ENCODE results near the gene POU2F1.

GRCh38 chr1:167274061-167274460, 53.4 kb downstream of the POU2F1 start:
- TF ChIP-seq ZNF302 (CRISPR knock-in tag; IDR thresholded peaks at IDR 0.05) (no peak), CTCF (IDR thresholded peaks at IDR 0.05) (no peak), POLR2A (IDR thresholded peaks at IDR 0.05; ENCODE audit: low read length) (no peak), CBX8 (IDR thresholded peaks at IDR 0.05) (no peak), RCOR1 (IDR thresholded peaks at IDR 0.05; ENCODE audit: low read depth, low read length) (no peak), REST (IDR thresholded peaks at IDR 0.05) (no peak), BCL3 (IDR thresholded peaks at IDR 0.05) (no peak), RAD21 (conservative IDR thresholded peaks at IDR 0.05 in 1 of 2, IDR thresholded peaks at IDR 0.05 in 1 of 2) (no peak), CHD2 (IDR thresholded peaks at IDR 0.05; ENCODE audit: low read length, partially characterized antibody) (no peak), SMC3 (IDR thresholded peaks at IDR 0.05) (no peak), CEBPB (IDR thresholded peaks at IDR 0.05) (no peak), E2F6 (IDR thresholded peaks at IDR 0.05; ENCODE audit: borderline replicate concordance, low read depth) (no peak), PHF8 (IDR thresholded peaks at IDR 0.05; ENCODE audit: borderline replicate concordance, low read depth) (no peak)

All from A549 (cell line).